GM18517 (cell line): ENCODE results near the gene LIMA1.
"Not testable (repeated sequence)": the region's sequence is repeated elsewhere in the genome, so short reads cannot be mapped to it uniquely, and the experiment has no call there.

ENCODE experiments used
- ATAC-seq: cut with Tn5 transposase; IDR thresholded peaks from one replicate; pipeline ENCODE4 v1.9.1; 2021; ENCODE audit warnings: mild to moderate bottlenecking, moderate library complexity; ENCODE audit not compliant: unreplicated experiment

The LIMA1 gene

GRCh38 chr12:50220363-50220995, 62.8 kb downstream of the LIMA1 start:
- peak; percentile 53 for ATAC-seq

- ATAC-seq: no peak
Observed at GRCh38 chr12:50219544-50219943, 63.8 kb downstream of the LIMA1 start.

DNA sequence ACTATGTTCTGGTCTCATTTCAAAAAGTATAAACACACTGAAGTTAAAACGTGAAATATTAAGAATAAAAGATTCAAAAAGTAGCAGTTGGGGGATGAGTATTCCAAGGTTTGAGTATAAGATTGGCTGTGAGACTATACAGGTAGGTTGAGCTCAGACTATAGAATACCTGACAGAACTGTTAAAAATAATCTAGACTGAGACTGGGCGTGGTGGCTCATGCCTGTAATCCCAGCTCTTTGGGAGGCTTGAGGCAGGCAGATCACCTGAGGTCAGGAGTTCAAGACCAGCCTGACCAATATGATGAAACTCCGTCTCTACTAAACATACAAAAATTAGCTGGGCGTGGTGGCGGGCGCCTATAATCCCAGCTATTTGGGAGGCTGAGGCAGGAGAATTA, 64.3 kb downstream of the LIMA1 start:
- ATAC-seq: not testable (repeated sequence)

DNA sequence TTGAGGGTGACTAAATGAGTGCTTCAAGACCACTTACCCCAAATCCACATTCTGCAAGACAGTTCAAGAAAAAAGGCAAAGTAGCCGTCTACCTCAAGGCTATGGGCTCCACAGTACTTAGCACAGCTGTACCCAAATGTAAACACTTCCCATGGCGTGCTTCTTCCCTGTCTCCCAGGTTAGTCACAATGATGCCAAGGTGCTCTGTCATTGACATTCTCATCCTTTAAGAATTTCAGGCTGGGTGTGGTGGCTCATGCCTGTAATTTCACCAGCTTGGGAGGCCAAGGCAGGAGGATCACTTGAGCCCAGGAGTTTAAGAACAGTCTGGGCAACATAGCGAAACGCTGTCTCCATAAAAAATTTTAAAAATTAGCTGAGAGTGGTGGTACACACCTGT, 64.9 kb downstream of the LIMA1 start:
- no peak for ATAC-seq

DNA sequence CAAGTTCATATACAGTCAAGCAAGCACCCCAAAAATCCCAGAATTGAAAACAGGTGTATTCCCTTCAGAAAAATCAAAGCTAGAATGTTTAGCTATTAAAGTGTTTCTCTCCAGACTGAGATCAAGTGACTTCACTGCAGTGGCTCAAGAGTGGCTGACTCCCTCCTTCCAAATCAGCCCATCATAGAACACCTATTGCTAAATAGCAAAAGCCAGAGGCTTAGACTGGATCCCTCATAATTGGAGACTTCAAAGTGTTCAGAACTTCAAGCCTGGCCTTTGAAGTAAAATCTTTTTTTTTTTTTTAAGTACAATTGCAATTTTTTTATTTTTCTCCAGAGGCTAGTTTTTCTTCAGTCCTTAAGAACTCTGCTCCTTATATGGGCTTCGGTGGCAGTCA, 66.1 kb downstream of the LIMA1 start:
- no peak for ATAC-seq

DNA sequence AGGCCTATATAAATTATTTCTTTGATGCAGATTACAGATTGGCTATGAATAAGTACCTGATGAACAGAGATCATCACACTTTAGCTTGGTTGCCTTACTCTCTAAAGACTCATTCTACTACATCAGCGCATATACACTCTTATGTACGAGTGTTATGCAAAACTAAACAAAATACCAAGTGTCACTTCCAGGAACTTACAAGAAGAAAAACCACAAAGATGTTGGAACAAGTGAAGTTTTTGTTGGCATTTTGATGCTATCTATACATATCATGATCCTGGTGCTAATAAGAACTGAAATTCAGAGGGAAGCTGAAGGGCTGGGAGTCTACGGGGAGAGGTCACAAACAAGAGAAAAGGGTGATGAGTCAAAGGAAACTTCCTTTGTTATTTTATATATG, 68.3 kb downstream of the LIMA1 start:
- no peak for ATAC-seq

GRCh38 chr12:50214018-50214417, 69.3 kb downstream of the LIMA1 start:
- ATAC-seq: no peak

- no peak for ATAC-seq
Observed at GRCh38 chr12:50213439-50213838, 69.9 kb downstream of the LIMA1 start.

- ATAC-seq: no peak
Observed at GRCh38 chr12:50212071-50212467, 71.3 kb downstream of the LIMA1 start.

DNA sequence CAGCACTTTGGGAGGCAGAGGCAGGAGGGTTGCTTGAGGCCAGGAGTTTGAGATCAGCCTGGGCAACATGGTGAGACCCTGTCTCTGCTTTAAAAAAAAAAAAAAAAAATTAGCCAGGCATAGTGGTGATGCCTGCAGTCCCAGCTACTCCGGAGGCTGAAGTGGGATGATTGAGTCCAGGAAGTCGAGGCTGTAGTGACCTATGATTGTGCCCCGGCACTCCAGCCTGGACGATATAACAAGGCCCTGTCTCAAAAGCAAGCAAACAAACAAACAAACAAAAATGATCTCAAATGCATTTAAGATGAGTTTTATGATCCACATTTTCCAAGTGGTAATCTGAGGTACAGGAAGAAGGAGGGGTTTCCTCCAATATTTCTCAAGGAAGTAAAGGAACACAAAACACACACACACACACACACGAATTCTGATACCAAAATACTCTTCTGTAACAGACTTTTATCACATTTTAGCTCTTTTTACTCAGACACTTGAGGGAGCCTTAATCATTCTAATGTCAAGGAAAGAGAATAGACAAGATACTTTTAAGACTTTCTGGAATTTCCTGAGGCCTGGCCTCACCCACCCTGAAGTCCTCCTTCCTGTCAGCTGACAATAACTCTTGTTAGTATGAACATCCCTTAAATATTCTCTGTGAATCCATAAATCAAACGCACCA, 71.8 kb downstream of the LIMA1 start:
- no peak for ATAC-seq

- ATAC-seq: no peak
Observed at GRCh38 chr12:50207424-50207823, 75.9 kb downstream of the LIMA1 start.

DNA sequence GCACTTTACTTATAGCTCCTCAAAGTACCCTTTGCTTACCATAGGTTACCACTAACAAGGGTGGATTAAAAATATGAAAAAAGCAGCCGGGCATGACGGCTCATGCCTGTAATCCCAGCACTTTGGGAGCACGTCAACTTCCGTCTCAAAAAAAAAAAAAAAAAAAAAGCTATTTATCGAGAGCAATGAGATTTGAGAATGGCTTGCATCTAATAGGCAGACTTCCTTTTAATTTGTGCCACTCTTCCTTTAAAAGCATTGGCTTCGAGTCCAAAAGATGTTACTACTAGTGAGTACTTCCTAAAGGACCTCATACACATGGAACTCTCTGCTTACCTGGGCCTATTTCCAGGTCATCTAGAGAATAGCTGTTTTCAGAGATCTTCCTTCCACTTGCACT, 77.7 kb downstream of the LIMA1 start:
- ATAC-seq: no peak

DNA sequence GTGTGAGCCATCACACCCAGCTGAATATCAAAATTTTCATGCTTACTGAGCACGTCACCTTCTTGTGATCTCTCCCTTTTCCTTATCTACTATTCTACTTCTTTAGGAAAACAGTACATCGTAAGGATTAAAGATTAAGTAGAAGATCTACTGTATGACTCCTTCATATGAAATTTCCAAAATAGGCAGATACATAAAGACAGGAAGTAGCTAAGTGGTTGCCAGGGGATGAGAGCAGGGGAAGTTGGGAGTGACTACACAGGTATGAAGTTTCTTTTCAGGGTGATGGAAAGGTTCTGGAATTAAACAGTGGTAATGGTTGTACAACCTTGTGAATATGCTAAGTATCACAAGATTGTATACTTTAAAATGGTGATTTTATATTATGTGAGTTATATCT, 79.6 kb downstream of the LIMA1 start:
- ATAC-seq: no peak

- ATAC-seq: no peak
Observed at GRCh38 chr12:50201987-50202521, 81.3 kb downstream of the LIMA1 start.

GRCh38 chr12:50200552-50201273, 82.6 kb downstream of the LIMA1 start:
- no peak for ATAC-seq

DNA sequence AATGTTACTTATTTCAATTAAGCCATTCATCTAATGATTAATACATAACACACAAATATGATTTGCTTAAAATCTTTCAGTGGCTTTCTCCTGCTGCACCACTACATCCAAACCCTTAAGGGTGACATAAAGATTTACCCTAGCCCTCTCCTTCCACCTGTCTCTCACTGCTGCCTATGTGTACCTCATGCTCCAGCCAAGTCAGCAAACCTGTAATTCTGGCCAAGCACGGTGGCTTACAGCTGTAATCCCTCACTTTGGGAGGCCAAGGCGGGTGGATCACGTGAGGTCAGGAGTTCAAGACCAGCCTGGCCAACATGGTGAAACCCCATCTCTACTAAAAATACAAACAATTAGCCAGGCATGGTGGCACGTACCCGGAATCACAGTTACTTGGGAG, 84.5 kb downstream of the LIMA1 start:
- no peak for ATAC-seq

DNA sequence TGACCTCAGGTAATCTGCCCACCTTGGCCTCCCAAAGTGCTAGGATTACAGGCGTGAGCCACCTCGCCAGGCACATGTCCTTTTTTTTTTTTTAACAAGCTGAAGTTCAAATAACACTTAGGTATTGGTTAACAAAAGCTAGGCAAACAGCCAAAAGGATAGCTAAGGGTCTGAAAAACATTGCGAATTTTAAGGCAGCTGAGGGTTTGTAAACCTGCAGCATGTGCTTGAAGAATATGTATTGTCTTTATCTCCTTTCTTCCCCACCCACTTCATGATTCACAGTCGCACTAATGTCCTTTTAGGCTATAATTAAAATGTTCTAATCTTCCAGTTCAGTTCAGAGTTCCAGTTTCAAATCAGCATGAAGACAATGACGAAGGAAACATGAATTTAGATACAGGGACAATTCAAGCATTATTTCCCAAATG, 86.0 kb downstream of the LIMA1 start:
- no peak for ATAC-seq

GRCh38 chr12:50196537-50196936, 86.8 kb downstream of the LIMA1 start:
- ATAC-seq: no peak

DNA sequence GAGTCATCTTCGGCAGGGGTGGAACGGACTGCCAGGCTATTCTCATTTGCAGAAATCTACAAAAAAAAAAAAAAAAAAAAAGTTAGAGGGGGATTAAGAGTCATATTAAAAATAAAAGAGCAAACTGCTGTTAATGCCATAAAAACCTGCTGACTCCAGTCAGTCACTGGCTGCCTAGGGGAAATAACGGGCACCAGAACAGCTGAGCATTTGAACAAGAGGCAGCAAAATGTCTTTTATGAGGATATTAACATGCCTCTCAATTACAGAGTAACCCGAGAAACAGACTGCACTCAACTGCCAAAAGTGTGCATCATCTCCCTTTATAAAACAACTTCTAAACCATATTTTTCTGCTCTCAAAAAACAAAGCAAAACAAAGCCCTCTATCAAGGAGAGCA, 87.5 kb downstream of the LIMA1 start:
- ATAC-seq: no peak

DNA sequence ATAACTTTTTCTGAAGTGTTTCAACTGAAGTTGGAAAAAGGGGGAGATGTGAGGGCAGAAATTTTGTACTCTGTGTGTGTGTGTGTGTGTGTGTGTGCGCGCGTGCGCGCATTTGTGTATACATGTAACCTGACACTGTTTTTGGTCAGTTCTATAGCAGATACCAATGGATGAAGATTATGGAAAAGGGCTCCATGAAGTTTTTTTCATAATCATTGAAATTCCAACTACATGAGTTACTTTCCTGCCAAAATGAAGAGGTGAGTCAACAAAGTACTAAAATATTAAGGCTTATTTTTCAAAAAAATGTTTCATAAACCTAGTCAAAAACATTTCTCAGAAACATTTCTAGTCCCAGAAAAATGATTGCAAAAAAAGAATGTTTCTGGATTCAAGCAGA, 90.4 kb downstream of the LIMA1 start:
- no peak for ATAC-seq

- ATAC-seq: no peak
Observed at GRCh38 chr12:50192236-50192635, 91.1 kb downstream of the LIMA1 start.

DNA sequence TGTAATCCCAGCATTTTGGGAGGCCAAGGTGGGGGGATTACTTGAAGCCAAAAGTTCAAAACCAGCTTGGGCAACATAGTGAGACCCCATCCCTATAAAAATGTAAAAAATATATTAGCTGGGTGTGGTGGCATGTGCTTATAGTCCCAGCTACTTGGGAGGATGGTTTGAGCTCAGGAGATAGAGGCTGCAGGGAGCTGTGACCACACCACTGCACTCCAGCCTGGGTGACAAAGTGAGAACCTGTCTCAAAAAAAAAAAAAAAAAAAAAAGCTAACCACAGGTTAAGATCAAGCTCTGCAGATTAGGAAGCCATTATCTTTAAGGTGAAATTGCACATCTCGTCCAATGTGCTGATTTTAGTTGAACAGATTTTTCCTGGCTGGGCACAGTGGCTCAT, 92.5 kb downstream of the LIMA1 start:
- no peak for ATAC-seq
